Measurements from ENCODE around the gene RASL10B. TPM values are rescaled to one million over a fixed set of nuclear protein-coding genes. Genes with fewer than 3 reads are reported as not detected.

Gene RASL10B
- polyA plus RNA-seq, 1 donor from 2014 or later = 10.7 TPM

GRCh38 chr17:35740997-35741931 is 9.8 kb downstream of the RASL10B start:
- peak overlapping the region; percentile 51 for H3K4me3 ChIP-seq (ENCODE audit: low read length)
- no peak overlapping the region for H3K27ac ChIP-seq (ENCODE audit: low read length)
- H2AFZ ChIP-seq (ENCODE audit: low read depth, low read length) = no peak overlapping the region
- no peaks in the 10 kb centered on the region for H3K9me2 ChIP-seq (ENCODE audit: insufficient read depth, low read length)
- no peak for TF ChIP-seq MXI1 (conservative IDR thresholded peaks at IDR 0.05; ENCODE audit: poor library complexity, severe bottlenecking)
- TF ChIP-seq EP300 (conservative IDR thresholded peaks at IDR 0.05; ENCODE audit: poor library complexity, severe bottlenecking) = no peak
- no peak for TF ChIP-seq RAD21 (conservative IDR thresholded peaks at IDR 0.05)
- TF ChIP-seq EZH2 (IDR thresholded peaks at IDR 0.05; ENCODE audit: borderline replicate concordance, insufficient read depth, low read length, poor library complexity, severe bottlenecking) = no peak
- TF ChIP-seq REST (IDR thresholded peaks at IDR 0.05; ENCODE audit: borderline replicate concordance) = no peak
- TF ChIP-seq POLR2AphosphoS5 (IDR thresholded peaks at IDR 0.05) = no peak
- TF ChIP-seq TAF1 (IDR thresholded peaks at IDR 0.05; ENCODE audit: low read depth) = no peak
- TF ChIP-seq SMC3 (conservative IDR thresholded peaks at IDR 0.05; ENCODE audit: poor library complexity) = no peak
- TF ChIP-seq CTCF (IDR thresholded peaks at IDR 0.05; ENCODE audit: poor library complexity, severe bottlenecking) = no peak
- H3K4me2 ChIP-seq (ENCODE audit: low read length) = no peak overlapping the region
- H3F3A ChIP-seq (ENCODE audit: insufficient read depth, low read length, poor library complexity, severe bottlenecking) = no peaks in the 10 kb centered on the region
- H4K20me1 ChIP-seq (ENCODE audit: insufficient read depth) = no peaks in the 10 kb centered on the region
- H3K27me3 ChIP-seq (ENCODE audit: insufficient read depth, low read depth, low read length) = peaks cover 18% of the 10 kb centered on the region
- H3K9ac ChIP-seq (ENCODE audit: low read length) = no peak overlapping the region
- no peaks in the 10 kb centered on the region for H3K79me2 ChIP-seq (replicated peaks; ENCODE audit: insufficient read depth, low read length)
- H3K9me3 ChIP-seq (ENCODE audit: low read length) = no peaks in the 10 kb centered on the region
- H3K36me3 ChIP-seq (ENCODE audit: insufficient read depth, low read length) = no peaks in the 10 kb centered on the region

GRCh38 chr17:35742496-35742895 is 11.1 kb downstream of the RASL10B start:
- no peaks in the 10 kb centered on the region for H4K20me1 ChIP-seq (ENCODE audit: insufficient read depth)

More at GRCh38 chr17:35742496-35742895, 11.1 kb downstream of the RASL10B start:
- Histone ChIP-seq H3K4me3 (ENCODE audit: low read length) (no peak overlapping the region), H3K79me2 (replicated peaks; ENCODE audit: insufficient read depth, low read length) (no peaks in the 10 kb centered on the region), H3K4me2 (ENCODE audit: low read length) (no peak overlapping the region), H3K27ac (ENCODE audit: low read length) (no peak overlapping the region), H3F3A (ENCODE audit: insufficient read depth, low read length, poor library complexity, severe bottlenecking) (no peaks in the 10 kb centered on the region), H3K9me3 (ENCODE audit: low read length) (no peaks in the 10 kb centered on the region), H3K9me2 (ENCODE audit: insufficient read depth, low read length) (no peaks in the 10 kb centered on the region), H3K36me3 (ENCODE audit: insufficient read depth, low read length) (no peaks in the 10 kb centered on the region), H2AFZ (ENCODE audit: low read depth, low read length) (no peak overlapping the region), H3K27me3 (ENCODE audit: insufficient read depth, low read depth, low read length) (peaks cover 18% of the 10 kb centered on the region), H3K9ac (ENCODE audit: low read length) (no peak overlapping the region)
- TF ChIP-seq EP300 (conservative IDR thresholded peaks at IDR 0.05; ENCODE audit: poor library complexity, severe bottlenecking) (no peak), SMC3 (conservative IDR thresholded peaks at IDR 0.05; ENCODE audit: poor library complexity) (no peak), EZH2 (IDR thresholded peaks at IDR 0.05; ENCODE audit: borderline replicate concordance, insufficient read depth, low read length, poor library complexity, severe bottlenecking) (no peak), REST (IDR thresholded peaks at IDR 0.05; ENCODE audit: borderline replicate concordance) (no peak), MXI1 (conservative IDR thresholded peaks at IDR 0.05; ENCODE audit: poor library complexity, severe bottlenecking) (no peak), CTCF (IDR thresholded peaks at IDR 0.05; ENCODE audit: poor library complexity, severe bottlenecking) (no peak), RAD21 (conservative IDR thresholded peaks at IDR 0.05) (no peak)

All from neural cell (in vitro differentiated cells).